Measurements from ENCODE around the gene TMEM170B.
A peak's percentile ranks its signal among the peaks of the same experiment; 100 is the strongest.
"Not testable (repeated sequence)": the region's sequence is repeated elsewhere in the genome, so short reads cannot be mapped to it uniquely, and the experiment has no call there.

The TMEM170B gene

DNA sequence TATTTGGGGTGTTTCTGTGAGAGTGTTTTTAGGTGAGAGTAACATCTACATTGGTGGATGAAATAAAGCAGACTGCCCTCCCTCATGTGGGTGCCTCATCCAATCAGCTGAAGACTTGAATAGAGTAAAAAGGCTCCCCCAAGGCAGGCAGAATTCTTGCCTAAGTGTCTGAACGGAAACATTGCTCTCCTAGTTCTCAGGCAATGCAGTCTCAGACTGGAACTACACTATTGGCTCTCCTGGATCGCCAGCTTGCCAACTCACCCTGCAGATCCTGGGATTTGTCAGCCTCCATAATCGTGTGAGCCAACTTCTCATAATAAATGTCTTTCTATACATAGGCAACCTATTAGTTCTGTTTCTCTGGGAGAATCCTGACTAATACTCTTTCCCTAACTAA, 5.5 kb upstream of the TMEM170B start:
- no peak for DNase-seq

- no peak for DNase-seq
Measured at GRCh38 chr6:11534561-11534960, 3.0 kb upstream of the TMEM170B start.

- no peak for DNase-seq
Measured at GRCh38 chr6:11535801-11536230, 1.7 kb upstream of the TMEM170B start.

DNA sequence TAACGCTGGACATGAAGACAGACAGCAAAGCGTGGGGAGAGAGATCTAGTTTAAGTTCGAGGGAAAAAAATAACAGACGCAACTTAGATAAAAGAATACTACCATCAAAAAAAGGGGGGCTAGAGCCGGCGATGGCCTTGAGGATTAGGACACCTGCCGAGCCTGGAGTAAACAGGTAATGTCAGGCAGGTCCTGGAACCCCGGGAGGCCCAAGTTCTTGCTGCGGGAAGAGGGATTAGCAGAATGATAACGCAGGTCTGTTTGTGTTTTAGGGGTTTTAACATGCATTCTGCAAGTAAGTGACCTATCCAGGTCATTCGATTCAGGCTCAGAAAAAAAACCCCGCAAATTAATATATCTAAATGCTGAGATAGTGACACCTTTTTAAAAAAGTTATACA, 754 bp upstream of the TMEM170B start:
- peak; percentile 43 for DNase-seq

DNA sequence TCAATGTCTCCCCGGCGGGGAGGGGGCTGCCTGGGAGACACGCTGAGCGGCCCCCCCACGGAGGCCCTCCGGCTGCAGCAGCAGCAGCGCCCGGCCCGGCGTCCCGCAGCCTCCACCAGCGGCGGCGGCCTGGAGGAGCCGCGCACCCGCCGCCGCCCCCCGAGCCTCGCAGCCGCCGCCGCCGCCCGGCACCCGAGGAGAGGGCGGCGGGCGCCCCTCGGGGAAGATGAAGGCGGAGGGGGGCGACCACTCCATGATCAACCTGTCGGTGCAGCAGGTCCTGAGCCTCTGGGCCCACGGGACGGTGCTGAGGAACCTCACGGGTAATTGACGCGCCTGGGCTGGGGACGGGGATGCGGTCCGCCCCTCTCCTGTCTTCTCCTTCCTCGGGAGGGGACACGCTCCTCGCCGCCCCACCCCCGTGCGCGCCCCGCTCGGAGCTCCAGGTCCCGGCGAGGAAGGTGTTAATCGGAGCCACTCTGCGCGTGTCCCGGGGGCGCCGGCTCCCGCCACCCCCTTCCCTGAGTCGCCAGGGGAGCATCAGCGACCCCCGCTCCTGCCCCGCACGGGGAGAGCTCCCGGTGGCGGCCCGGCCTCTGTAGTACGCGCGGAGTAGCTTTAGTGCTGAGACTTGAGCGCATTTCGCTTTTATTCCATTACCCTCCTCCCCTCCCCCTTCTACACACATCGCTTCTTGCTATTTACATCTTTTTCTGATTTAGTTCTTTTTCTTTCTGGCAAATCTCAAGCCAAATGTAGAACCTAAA, 686 bp downstream of the TMEM170B start:
- peak; percentile 65 for DNase-seq

- peak; percentile 65 for DNase-seq
Measured at GRCh38 chr6:11538819-11539468, 1.4 kb downstream of the TMEM170B start.

GRCh38 chr6:11542863-11543262, 5.3 kb downstream of the TMEM170B start:
- DNase-seq = no peak

- DNase-seq = no peak
Measured at GRCh38 chr6:11543919-11544518, 6.5 kb downstream of the TMEM170B start.

- DNase-seq = not testable (repeated sequence)
Measured at GRCh38 chr6:11547846-11548245, 10.3 kb downstream of the TMEM170B start.

DNA sequence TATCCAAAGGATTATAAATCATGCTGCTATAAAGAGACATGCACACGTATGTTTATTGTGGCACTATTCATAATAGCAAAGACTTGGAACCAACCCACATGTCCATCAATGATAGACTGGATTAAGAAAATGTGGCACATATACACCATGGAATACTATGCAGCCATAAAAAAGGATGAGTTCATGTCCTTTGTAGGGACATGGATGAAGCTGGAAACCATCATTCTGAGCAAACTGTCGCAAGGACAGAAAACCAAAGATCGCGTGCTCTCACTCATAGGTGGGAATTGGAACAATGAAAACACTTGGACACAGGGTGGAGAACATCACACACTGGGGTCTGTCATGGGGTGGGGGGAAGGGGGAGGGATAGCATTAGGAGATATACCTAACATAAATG, 11.0 kb downstream of the TMEM170B start:
- DNase-seq = not testable (repeated sequence)

GRCh38 chr6:11551053-11551452, 13.5 kb downstream of the TMEM170B start:
- DNase-seq = no peak

GRCh38 chr6:11552442-11552841, 14.9 kb downstream of the TMEM170B start:
- DNase-seq = no peak

DNA sequence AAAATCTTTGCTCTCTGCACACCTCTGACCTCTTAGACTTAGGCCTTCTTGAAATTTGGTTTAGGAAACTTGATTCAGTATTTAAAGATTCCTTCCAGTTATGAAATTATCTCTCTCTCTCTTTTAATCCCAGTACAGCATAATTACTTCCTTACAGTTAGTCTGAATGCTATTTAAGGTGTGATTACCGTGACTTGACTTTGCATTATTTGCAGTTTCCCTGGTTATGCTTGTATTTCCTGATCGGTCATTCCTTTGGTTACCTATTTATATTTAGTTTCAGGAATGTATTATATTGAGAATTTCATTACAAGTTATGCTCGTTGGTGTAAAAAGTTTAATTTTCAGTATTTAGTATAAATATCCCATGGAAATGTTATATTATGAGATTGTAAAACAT, 16.3 kb downstream of the TMEM170B start:
- no peak for DNase-seq

- DNase-seq = no peak
Measured at GRCh38 chr6:11556309-11556708, 18.8 kb downstream of the TMEM170B start.

- DNase-seq = no peak
Measured at GRCh38 chr6:11563793-11564192, 26.2 kb downstream of the TMEM170B start.

DNA sequence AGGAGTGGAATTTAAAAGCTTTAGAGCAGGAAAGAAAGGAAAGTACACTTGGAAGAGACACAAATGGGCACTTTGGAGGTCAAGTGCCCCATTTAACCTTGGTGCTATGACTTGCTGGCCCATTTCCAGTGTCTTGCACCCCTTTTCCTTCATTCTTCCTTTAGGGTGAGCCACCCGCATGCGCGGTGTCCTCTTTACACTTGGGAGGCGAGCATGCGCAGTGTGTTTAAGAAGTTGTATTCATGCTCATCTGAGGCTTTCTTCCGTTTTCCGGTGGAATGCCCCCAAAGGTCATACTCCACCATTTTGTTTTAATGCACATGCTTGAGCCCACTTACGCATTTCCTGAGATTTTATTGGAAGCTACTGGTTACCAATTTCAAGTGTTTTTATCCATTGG, 29.1 kb downstream of the TMEM170B start:
- no peak for DNase-seq

DNA sequence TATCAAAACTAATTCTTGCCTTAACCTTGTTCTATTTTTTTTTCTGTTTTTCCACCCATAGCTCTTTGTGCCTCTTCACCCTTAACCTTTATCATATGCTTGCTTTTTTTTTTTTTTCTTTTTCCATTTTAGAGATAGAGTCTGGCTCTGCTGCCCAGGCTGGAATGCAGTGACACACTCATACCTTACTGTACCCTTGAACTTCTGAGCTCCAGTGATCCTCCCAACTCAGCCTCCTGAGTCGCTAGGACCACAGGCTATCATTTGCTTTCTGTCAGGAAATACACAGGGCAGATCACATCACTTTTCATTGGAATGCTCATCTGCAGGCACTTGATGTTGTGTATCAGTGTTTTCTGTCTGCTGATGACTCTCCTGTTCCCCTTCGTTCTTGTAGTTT, 33.5 kb downstream of the TMEM170B start:
- DNase-seq = no peak

DNA sequence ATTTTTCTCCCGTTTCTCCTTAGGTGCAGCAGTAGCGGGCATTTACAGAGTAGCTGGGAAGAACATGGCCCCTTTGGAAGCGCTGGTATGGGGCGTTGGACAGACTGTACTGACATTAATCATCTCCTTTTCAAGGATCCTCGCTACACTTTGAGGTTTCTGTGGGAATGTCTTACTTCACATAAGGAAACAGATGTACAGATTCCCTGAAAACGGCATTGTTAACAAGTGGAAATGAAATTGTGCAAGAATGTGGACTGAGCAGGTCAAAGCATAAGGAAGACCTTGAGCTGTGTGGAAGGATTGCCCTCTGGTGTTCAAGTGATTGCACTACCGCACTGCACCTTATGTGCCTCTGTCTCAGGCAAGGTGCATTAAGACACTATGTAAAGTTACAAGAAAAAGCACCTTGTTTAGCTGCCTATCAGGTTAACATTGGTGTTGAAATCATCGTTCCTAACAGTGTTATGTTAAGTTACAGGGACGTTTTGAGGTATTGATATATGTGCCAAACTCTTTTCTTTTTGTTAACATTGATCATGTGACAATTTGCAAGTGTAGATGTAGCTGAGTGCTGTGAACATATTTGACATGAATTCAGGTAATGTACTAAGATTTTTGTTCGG, 38.0 kb downstream of the TMEM170B start:
- peak; percentile 67 for DNase-seq

GRCh38 chr6:11580686-11581405, 43.3 kb downstream of the TMEM170B start:
- DNase-seq = no peak

GRCh38 chr6:11584244-11584643, 46.7 kb downstream of the TMEM170B start:
- no peak for DNase-seq

- DNase-seq = no peak
Measured at GRCh38 chr6:11585426-11586016, 48.0 kb downstream of the TMEM170B start.

GRCh38 chr6:11586117-11586516, 48.6 kb downstream of the TMEM170B start:
- DNase-seq = no peak

GRCh38 chr6:11586536-11586935, 49.0 kb downstream of the TMEM170B start:
- DNase-seq = no peak

Measured in NCI-H748 treated with DMSO at 0.1 percent for 48 hours (cell line).